ENCODE results near the gene PIGQ. TPM values are rescaled to one million over a fixed set of nuclear protein-coding genes. Genes with fewer than 3 reads are reported as not detected.
A peak's percentile ranks its signal among the peaks of the same experiment; 100 is the strongest.

The PIGQ gene
- polyA plus RNA-seq, 2 donors = 22.8 to 40.1 TPM

DNA sequence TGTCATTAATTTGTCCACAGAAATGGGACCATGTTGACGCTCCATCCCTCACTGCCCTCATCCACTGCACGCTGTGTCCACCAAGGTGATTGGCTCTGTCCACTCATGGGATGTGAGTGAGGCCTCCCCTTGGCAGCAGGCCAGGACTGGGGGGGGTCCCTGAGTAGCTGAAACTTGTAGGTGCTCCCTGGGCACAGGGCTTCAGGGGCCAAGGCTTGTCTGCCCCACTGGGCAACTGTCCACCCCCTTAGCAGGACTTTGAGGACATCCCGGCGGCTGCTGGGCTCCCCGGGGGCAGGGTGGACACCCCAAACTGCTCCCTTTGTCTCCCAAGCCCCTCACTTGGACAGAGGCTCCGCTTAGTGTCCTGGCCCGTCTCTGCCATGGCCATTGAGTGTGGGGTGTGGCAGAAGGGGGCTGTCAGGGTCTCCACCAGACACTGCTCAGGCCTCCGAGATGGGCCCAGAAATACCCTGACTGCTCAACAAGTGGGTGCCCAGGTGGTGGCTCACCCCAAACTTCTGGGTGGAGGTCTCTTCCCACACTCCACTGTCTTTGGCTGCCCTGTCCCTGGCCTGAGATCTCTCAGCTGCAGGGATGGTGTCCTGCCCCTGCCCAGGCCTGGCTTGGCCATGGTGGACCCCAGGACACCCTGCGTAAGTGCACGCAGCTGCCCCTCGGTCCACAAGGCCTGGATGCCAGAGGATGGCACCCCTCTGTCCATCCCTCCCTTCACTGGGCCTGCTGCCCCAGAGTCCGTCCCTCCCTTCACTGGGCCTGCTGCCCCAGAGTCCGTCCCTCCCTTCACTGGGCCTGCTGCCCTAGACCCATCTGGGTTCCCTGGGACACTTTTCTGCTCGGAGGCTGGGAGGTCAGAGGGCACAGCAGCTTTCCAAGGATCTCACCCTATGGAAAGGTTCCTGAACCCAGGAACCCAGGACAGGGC, 17.1 kb downstream of the PIGQ start:
- H3K36me3 ChIP-seq (ENCODE audit: control insufficient read depth in 2 of 2, insufficient read depth in 2 of 2, low read length in 1 of 2) = no peaks in the 10 kb centered on the region
- WGBS, 2 donors = 61 to 71% methylated on average over 14 of the region's 14 CpGs
- no peak overlapping the region for H3K4me3 ChIP-seq (ENCODE audit: low read depth in 1 of 2, low read length in 2 of 2)
- H3K4me1 ChIP-seq (ENCODE audit: control insufficient read depth in 2 of 2, insufficient read depth in 2 of 2, low read length in 1 of 2) = peaks cover 0 to 21% of the 10 kb centered on the region in 2 donors
- no peaks in the 10 kb centered on the region for H3K27me3 ChIP-seq (ENCODE audit: control insufficient read depth in 1 of 2, insufficient read depth in 2 of 2, low read length in 2 of 2)
- no peak overlapping the region for H3K27ac ChIP-seq (ENCODE audit: low read depth in 2 of 2, low read length in 1 of 2)
- no peaks in the 10 kb centered on the region for H3K9me3 ChIP-seq (ENCODE audit: control insufficient read depth in 2 of 2, insufficient read depth in 1 of 2, low read depth in 1 of 2, low read length in 1 of 2)

DNA sequence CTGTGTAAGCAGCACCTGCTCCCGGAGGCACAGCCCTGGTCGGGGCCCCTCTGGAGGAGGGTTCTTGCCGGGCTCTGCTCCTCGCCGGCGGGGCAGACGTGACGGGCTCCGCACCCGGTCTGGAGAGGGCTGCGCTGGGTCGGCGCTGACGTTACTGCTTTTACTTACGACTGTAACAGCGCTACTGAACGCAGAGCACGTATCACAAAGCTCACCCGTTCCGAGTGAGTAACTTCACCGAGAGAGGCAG, 18.8 kb downstream of the PIGQ start:
- no peaks in the 10 kb centered on the region for H3K9me3 ChIP-seq (ENCODE audit: control insufficient read depth in 2 of 2, insufficient read depth in 1 of 2, low read depth in 1 of 2, low read length in 1 of 2)
- no peaks in the 10 kb centered on the region for H3K36me3 ChIP-seq (ENCODE audit: control insufficient read depth in 2 of 2, insufficient read depth in 2 of 2, low read length in 1 of 2)
- H3K4me1 ChIP-seq (ENCODE audit: control insufficient read depth in 2 of 2, insufficient read depth in 2 of 2, low read length in 1 of 2) = peaks cover 5 to 34% of the 10 kb centered on the region in 2 donors
- peak overlapping the region; percentile 74 to 79 for H3K4me3 ChIP-seq (ENCODE audit: low read depth in 1 of 2, low read length in 2 of 2)
- no peaks in the 10 kb centered on the region for H3K27me3 ChIP-seq (ENCODE audit: control insufficient read depth in 1 of 2, insufficient read depth in 2 of 2, low read length in 2 of 2)
- H3K27ac ChIP-seq (ENCODE audit: low read depth in 2 of 2, low read length in 1 of 2) = peak overlapping the region; percentile 98 to 99
- whole genome bisulfite sequencing, 2 donors = 0 to 1% methylated on average over 21 of the region's 21 CpGs

DNA sequence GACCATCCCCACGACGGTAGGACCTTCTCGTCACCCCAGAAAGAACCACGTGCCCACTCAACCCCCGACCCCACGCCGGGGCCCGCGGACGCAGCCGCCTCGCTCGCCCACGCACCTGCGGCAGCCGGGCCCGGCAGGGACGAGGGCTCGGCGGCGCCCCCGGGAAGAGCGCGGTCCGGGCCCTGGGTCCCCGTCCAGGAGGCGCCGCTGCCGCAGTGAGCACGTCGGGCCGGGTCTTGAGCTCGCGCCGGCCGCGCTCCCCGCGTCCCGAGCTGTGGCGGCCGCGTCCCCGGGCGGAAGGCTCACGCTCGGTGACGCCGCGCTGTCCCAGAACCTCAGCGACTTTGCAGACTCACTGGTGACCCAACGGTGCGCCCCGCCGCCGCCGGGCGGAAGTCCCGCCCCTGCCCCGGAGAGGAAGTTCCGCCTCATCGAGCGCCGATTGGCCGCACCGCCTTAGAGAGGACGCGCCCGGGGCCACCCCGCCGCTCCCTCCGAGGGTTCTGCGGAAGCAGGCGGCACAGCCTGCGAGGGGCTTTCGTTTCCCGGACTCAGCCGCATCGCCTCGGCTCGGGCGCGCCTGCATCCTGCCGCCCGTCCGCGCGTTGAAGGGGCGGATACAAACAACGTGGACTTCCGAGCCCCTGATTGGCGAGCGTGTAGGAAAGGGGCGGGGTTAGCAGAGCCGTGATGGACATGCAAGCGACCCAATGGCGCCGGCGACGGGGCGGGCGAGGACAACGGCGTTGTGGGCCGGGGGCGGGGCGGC, 19.3 kb downstream of the PIGQ start:
- H3K9me3 ChIP-seq (ENCODE audit: control insufficient read depth in 2 of 2, insufficient read depth in 1 of 2, low read depth in 1 of 2, low read length in 1 of 2) = no peaks in the 10 kb centered on the region
- H3K4me1 ChIP-seq (ENCODE audit: control insufficient read depth in 2 of 2, insufficient read depth in 2 of 2, low read length in 1 of 2) = peaks cover 5 to 38% of the 10 kb centered on the region in 2 donors
- 0 to 1% methylated on average over 95 to 107 of the region's 107 CpGs for WGBS, 2 donors
- H3K36me3 ChIP-seq (ENCODE audit: control insufficient read depth in 2 of 2, insufficient read depth in 2 of 2, low read length in 1 of 2) = no peaks in the 10 kb centered on the region
- peak overlapping the region; percentile 74 to 79 for H3K4me3 ChIP-seq (ENCODE audit: low read depth in 1 of 2, low read length in 2 of 2)
- H3K27ac ChIP-seq (ENCODE audit: low read depth in 2 of 2, low read length in 1 of 2) = peak overlapping the region; percentile 98 to 99
- H3K27me3 ChIP-seq (ENCODE audit: control insufficient read depth in 1 of 2, insufficient read depth in 2 of 2, low read length in 2 of 2) = no peaks in the 10 kb centered on the region

DNA sequence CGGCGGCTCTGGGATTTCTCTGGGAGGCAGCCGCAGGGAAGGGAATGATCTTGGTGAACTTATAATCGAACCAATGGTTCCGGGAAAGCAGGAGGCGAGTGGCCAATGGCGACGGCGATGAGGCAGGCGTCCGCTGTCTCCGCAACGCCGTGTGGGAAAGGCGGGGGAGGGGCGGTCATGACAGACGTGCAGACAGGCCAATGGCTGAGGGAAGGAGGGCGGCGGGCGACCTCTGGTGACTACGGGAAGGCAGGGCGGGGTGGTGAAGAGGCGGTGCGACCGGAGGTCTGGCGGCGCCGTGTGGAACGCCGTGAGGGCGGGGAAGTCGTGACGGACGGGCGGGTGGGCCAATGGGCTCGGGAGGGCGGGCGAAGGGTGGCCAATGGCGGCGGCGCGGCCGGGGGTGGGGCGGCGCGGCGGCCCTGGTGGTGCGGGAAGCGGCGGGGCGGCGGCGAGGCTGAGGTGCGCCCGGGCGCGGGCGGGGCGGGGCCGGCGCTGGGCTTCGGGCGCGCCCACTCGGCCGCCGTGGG, 20.0 kb downstream of the PIGQ start, which contains the start of gene RAB40C:
RAB40C (plus strand) TSS at position 409 of the 530 bp plus-strand sequence. CDS start 226 bp downstream, outside the sequence.
- H3K27ac ChIP-seq (ENCODE audit: low read depth in 2 of 2, low read length in 1 of 2) = peak within 1 kb of the TSS; percentile 98 to 99
- peak within 1 kb of the TSS; percentile 74 to 94 for H3K4me3 ChIP-seq (ENCODE audit: low read depth in 1 of 2, low read length in 2 of 2)
- H3K9me3 ChIP-seq (ENCODE audit: control insufficient read depth in 2 of 2, insufficient read depth in 1 of 2, low read depth in 1 of 2, low read length in 1 of 2) = no peaks in the 10 kb centered on the region
- H3K36me3 ChIP-seq (ENCODE audit: control insufficient read depth in 2 of 2, insufficient read depth in 2 of 2, low read length in 1 of 2) = no peaks in the 10 kb centered on the region
- WGBS, 2 donors = 0 to 1% methylated on average over 34 to 67 of the region's 67 CpGs
- peaks cover 5 to 44% of the 10 kb centered on the region in 2 donors for H3K4me1 ChIP-seq (ENCODE audit: control insufficient read depth in 2 of 2, insufficient read depth in 2 of 2, low read length in 1 of 2)
- no peaks in the 10 kb centered on the region for H3K27me3 ChIP-seq (ENCODE audit: control insufficient read depth in 1 of 2, insufficient read depth in 2 of 2, low read length in 2 of 2)

- peaks cover 0 to 2% of the 10 kb centered on the region in 2 donors for H3K36me3 ChIP-seq (ENCODE audit: control insufficient read depth in 2 of 2, insufficient read depth in 2 of 2, low read length in 1 of 2)
- peaks cover 8 to 49% of the 10 kb centered on the region in 2 donors for H3K4me1 ChIP-seq (ENCODE audit: control insufficient read depth in 2 of 2, insufficient read depth in 2 of 2, low read length in 1 of 2)
- 1% methylated on average over 57 to 71 of the region's 71 CpGs for WGBS, 2 donors
- H3K9me3 ChIP-seq (ENCODE audit: control insufficient read depth in 2 of 2, insufficient read depth in 1 of 2, low read depth in 1 of 2, low read length in 1 of 2) = no peaks in the 10 kb centered on the region
- peak overlapping the region; percentile 61 to 94 for H3K4me3 ChIP-seq (ENCODE audit: low read depth in 1 of 2, low read length in 2 of 2)
- H3K27ac ChIP-seq (ENCODE audit: low read depth in 2 of 2, low read length in 1 of 2) = peak overlapping the region; percentile 89
- no peaks in the 10 kb centered on the region for H3K27me3 ChIP-seq (ENCODE audit: control insufficient read depth in 1 of 2, insufficient read depth in 2 of 2, low read length in 2 of 2)
Observed at GRCh38 chr16:590188-590814, 20.5 kb downstream of the PIGQ start.

DNA sequence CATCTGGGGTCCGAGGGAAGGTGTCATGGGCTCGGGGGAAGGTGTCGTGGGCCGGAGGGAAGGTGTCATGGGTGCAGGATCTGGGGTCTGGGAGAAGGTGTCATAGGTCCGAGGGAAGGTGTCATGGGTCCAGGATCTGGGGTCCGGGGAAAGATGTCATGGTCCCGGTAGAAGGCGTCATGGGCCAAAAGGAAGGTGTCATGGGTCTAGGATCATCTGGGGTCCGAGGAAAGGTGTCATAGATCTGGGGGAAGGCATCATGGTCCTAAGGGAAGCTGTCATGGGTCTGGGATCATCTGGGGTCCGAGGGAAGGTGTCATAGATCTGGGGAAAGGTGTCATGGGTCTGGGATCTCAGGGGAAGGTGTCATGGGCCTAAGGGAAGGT, 21.0 kb downstream of the PIGQ start:
- H3K4me1 ChIP-seq (ENCODE audit: control insufficient read depth in 2 of 2, insufficient read depth in 2 of 2, low read length in 1 of 2) = peaks cover 9 to 51% of the 10 kb centered on the region in 2 donors

GRCh38 chr16:591231-591630, 21.5 kb downstream of the PIGQ start:
- Histone ChIP-seq H3K4me1 (ENCODE audit: control insufficient read depth in 2 of 2, insufficient read depth in 2 of 2, low read length in 1 of 2) (peaks cover 11 to 55% of the 10 kb centered on the region in 2 donors), H3K27ac (ENCODE audit: low read depth in 2 of 2, low read length in 1 of 2) (peak overlapping the region; percentile 89)

More for the DNA sequence above, 21.0 kb downstream of the PIGQ start:
- Histone ChIP-seq H3K4me3 (ENCODE audit: low read depth in 1 of 2, low read length in 2 of 2) (peak overlapping the region; percentile 61 to 94), H3K36me3 (ENCODE audit: control insufficient read depth in 2 of 2, insufficient read depth in 2 of 2, low read length in 1 of 2) (peaks cover 0 to 2% of the 10 kb centered on the region in 2 donors), H3K27me3 (ENCODE audit: control insufficient read depth in 1 of 2, insufficient read depth in 2 of 2, low read length in 2 of 2) (no peaks in the 10 kb centered on the region), H3K9me3 (ENCODE audit: control insufficient read depth in 2 of 2, insufficient read depth in 1 of 2, low read depth in 1 of 2, low read length in 1 of 2) (no peaks in the 10 kb centered on the region), H3K27ac (ENCODE audit: low read depth in 2 of 2, low read length in 1 of 2) (peak overlapping the region; percentile 89)
- 39 to 46% methylated on average over 10 of the region's 10 CpGs for WGBS, 2 donors

GRCh38 chr16:591892-592517, 22.2 kb downstream of the PIGQ start:
- Histone ChIP-seq H3K36me3 (ENCODE audit: control insufficient read depth in 2 of 2, insufficient read depth in 2 of 2, low read length in 1 of 2) (peaks cover 0 to 12% of the 10 kb centered on the region in 2 donors), H3K4me3 (ENCODE audit: low read depth in 1 of 2, low read length in 2 of 2) (peak overlapping the region; percentile 32 to 40), H3K27ac (ENCODE audit: low read depth in 2 of 2, low read length in 1 of 2) (peak overlapping the region; percentile 91 to 95)

More at GRCh38 chr16:591231-591630, 21.5 kb downstream of the PIGQ start:
- whole genome bisulfite sequencing, 2 donors = 64 to 67% methylated on average over 8 of the region's 8 CpGs
- Histone ChIP-seq H3K9me3 (ENCODE audit: control insufficient read depth in 2 of 2, insufficient read depth in 1 of 2, low read depth in 1 of 2, low read length in 1 of 2) (no peaks in the 10 kb centered on the region), H3K27me3 (ENCODE audit: control insufficient read depth in 1 of 2, insufficient read depth in 2 of 2, low read length in 2 of 2) (no peaks in the 10 kb centered on the region), H3K36me3 (ENCODE audit: control insufficient read depth in 2 of 2, insufficient read depth in 2 of 2, low read length in 1 of 2) (peaks cover 0 to 4% of the 10 kb centered on the region in 2 donors), H3K4me3 (ENCODE audit: low read depth in 1 of 2, low read length in 2 of 2) (peak overlapping the region; percentile 61 to 94)

More at GRCh38 chr16:591892-592517, 22.2 kb downstream of the PIGQ start:
- Histone ChIP-seq H3K9me3 (ENCODE audit: control insufficient read depth in 2 of 2, insufficient read depth in 1 of 2, low read depth in 1 of 2, low read length in 1 of 2) (no peaks in the 10 kb centered on the region), H3K4me1 (ENCODE audit: control insufficient read depth in 2 of 2, insufficient read depth in 2 of 2, low read length in 1 of 2) (peaks cover 13 to 61% of the 10 kb centered on the region in 2 donors), H3K27me3 (ENCODE audit: control insufficient read depth in 1 of 2, insufficient read depth in 2 of 2, low read length in 2 of 2) (no peaks in the 10 kb centered on the region)
- 53 to 62% methylated on average over 15 of the region's 15 CpGs for WGBS, 2 donors
